Natural killer cell (primary cell): ENCODE measurements around the gene DNAJA1. TPM values are rescaled to one million over a fixed set of nuclear protein-coding genes. Genes with fewer than 3 reads are reported as not detected.

Experiments used
- ATAC-seq, 3 donors: fragments of 150-1000 bp in 2 of 3; fragments of 200-7000 bp in 1 of 3; cut with Tn5 transposase; 1 replicate in 1 of 3; 2 replicates in 2 of 3; pipeline ENCODE4 v1.10.0; 2021; ENCODE audit warnings: mild to moderate bottlenecking in 2 of 3, moderate library complexity in 2 of 3
- DNase-seq, 2 donors: peaks; one replicate each; pipeline versions ENCODE4 v3.0.0 to v3.0.0-alpha.2; 2013 to 2021; ENCODE audit warnings: mixed read lengths in 1 of 2
- H3K27ac ChIP-seq: one replicate; pipeline ENCODE4 v1.5.1; 2013; ENCODE audit warnings: mild to moderate bottlenecking, low read length
- H3K27me3 ChIP-seq: one replicate; pipeline ENCODE4 v1.6.1; 2013; ENCODE audit warnings: low read length; ENCODE audit not compliant: control insufficient read depth, insufficient read depth
- H3K36me3 ChIP-seq: one replicate; pipeline ENCODE4 v1.6.1; 2013; ENCODE audit warnings: low read length; ENCODE audit not compliant: control insufficient read depth, insufficient read depth
- H3K4me1 ChIP-seq: one replicate; pipeline ENCODE4 v1.6.1; 2013; ENCODE audit warnings: low read length; ENCODE audit not compliant: control insufficient read depth, insufficient read depth
- H3K4me3 ChIP-seq: one replicate; pipeline ENCODE4 v1.5.1; 2013; ENCODE audit warnings: low read length
- H3K9me3 ChIP-seq: one replicate; pipeline ENCODE4 v1.6.1; 2013; ENCODE audit warnings: low read length; ENCODE audit not compliant: control insufficient read depth, insufficient read depth
- H3K27ac Mint-ChIP-seq, 2 donors: one replicate each; pipeline ENCODE4 v1.8.0; 2022; ENCODE audit warnings: mild to moderate bottlenecking in 2 of 2, mixed read lengths in 2 of 2, moderate library complexity in 1 of 2
- H3K27me3 Mint-ChIP-seq, 2 donors: one replicate each; pipeline ENCODE4 v1.8.0; 2022; ENCODE audit warnings: low read depth in 2 of 2, mixed read lengths in 2 of 2
- H3K36me3 Mint-ChIP-seq: one replicate; pipeline ENCODE4 v1.8.0; 2022; ENCODE audit warnings: mixed read lengths
- H3K4me1 Mint-ChIP-seq, 2 donors: one replicate each; pipeline ENCODE4 v1.8.0; 2022; ENCODE audit warnings: mixed read lengths in 2 of 2
- H3K4me3 Mint-ChIP-seq: one replicate; pipeline ENCODE4 v1.8.0; 2022; ENCODE audit warnings: mild to moderate bottlenecking, moderate library complexity, mixed read lengths
- H3K9me3 Mint-ChIP-seq, 2 donors: one replicate each; pipeline ENCODE4 v1.8.0; 2022; ENCODE audit warnings: mixed read lengths in 2 of 2
- CTCF ChIP-seq: fragments of 200-600 bp; IDR thresholded peaks from one replicate; pipeline ENCODE4 v1.8.0; 2022; ENCODE audit warnings: antibody characterized with exemption
- WGBS: methylation state at CpG from one replicate; pipeline ENCODE4 v1.1.7; 2013; ENCODE audit warnings: missing lambda C conversion rate; ENCODE audit not compliant: insufficient coverage; 5-methylcytosine and 5-hydroxymethylcytosine counted together
- intact Hi-C: fragments of 100-400 bp; cut with micrococcal nuclease; formaldehyde crosslinking; loops from one replicate; pipeline ENCODE4 v1.14.2; 2022
- total RNA-seq, 4 donors: library from RNA; stranded (reverse); fragments of 120-200 nt in 1 of 4; gene quantifications; one replicate each; pipeline versions ENCODE4 v1.2.3 to v1.2.4, GENCODE V29; 2013 to 2022

The DNAJA1 gene
- total RNA-seq, result 100 to 1,000 TPM; 150 to 244 (median 192) TPM
- total RNA-seq (2013), result 117 TPM

- H3K27ac ChIP-seq, result peak within 1 kb of the TSS; percentile 97
- no peak for TF ChIP-seq CTCF
- under 1% methylated on average over 61 of the region's 61 CpGs for WGBS
- peak within 1 kb of the TSS; percentile 96 for H3K4me3 ChIP-seq
- no peaks in the 10 kb centered on the region for H3K27me3 ChIP-seq
- H3K4me1 ChIP-seq, result peaks cover 26% of the 10 kb centered on the region
- no peaks in the 10 kb centered on the region for H3K27me3 Mint-ChIP-seq
- H3K9me3 Mint-ChIP-seq, result no peaks in the 10 kb centered on the region
- peak; percentile 97 for DNase-seq
- H3K4me3 Mint-ChIP-seq, result peak within 1 kb of the TSS; percentile 92
- H3K9me3 ChIP-seq, result no peaks in the 10 kb centered on the region
- peaks cover 7% of the 10 kb centered on the region for H3K36me3 Mint-ChIP-seq
- peak; percentile 79 to 92 (median 82) for ATAC-seq
- peaks cover 54 to 57% of the 10 kb centered on the region in 2 donors for H3K4me1 Mint-ChIP-seq
- H3K36me3 ChIP-seq, result peaks cover 34% of the 10 kb centered on the region
- intact Hi-C loops, result loop anchor here (1.0 to 5.0 kb wide), 4 partner anchors 24 to 240 kb away; partner anchors contain the start of genes APTX, B4GALT1, BAG1 and CHMP5
- H3K27ac Mint-ChIP-seq, result peak within 1 kb of the TSS; percentile 98 to 99
Observed at GRCh38 chr9:33024966-33025571, at the start of gene DNAJA1. DNAJA1 (plus strand) TSS chr9:33025273; CDS start chr9:33026485, 1,212 bp downstream.

- Histone ChIP-seq H3K36me3 (peaks cover 27% of the 10 kb centered on the region), H3K4me3 (no peak overlapping the region), H3K27ac (no peak overlapping the region), H3K27me3 (no peaks in the 10 kb centered on the region), H3K4me1 (no peaks in the 10 kb centered on the region), H3K9me3 (no peaks in the 10 kb centered on the region)
- ATAC-seq (no peak), DNase-seq (no peak)
- peaks cover 24% of the 10 kb centered on the region for H3K36me3 Mint-ChIP-seq
- intact Hi-C loops, result no loop called here
- TF ChIP-seq CTCF, result no peak
- H3K27ac Mint-ChIP-seq, result no peak overlapping the region
- WGBS, result 100% methylated on average over 2 of the region's 2 CpGs
- no peak overlapping the region for H3K4me3 Mint-ChIP-seq
- H3K27me3 Mint-ChIP-seq, result no peaks in the 10 kb centered on the region
- no peaks in the 10 kb centered on the region for H3K9me3 Mint-ChIP-seq
- H3K4me1 Mint-ChIP-seq, result no peaks in the 10 kb centered on the region
Observed at GRCh38 chr9:32978051-32978450, 47.0 kb upstream of the DNAJA1 start.

GRCh38 chr9:32986971-32987370, 38.1 kb upstream of the DNAJA1 start:
- TF ChIP-seq CTCF, result no peak
- H3K27me3 ChIP-seq, result no peaks in the 10 kb centered on the region

GRCh38 chr9:32989660-32990059, 35.4 kb upstream of the DNAJA1 start:
- intact Hi-C loops, result no loop called here
- peaks cover 14 to 15% of the 10 kb centered on the region in 2 donors for H3K4me1 Mint-ChIP-seq
- no peak overlapping the region for H3K4me3 Mint-ChIP-seq
- DNase-seq (no peak), ATAC-seq (no peak)
- Histone ChIP-seq H3K9me3 (no peaks in the 10 kb centered on the region), H3K27ac (no peak overlapping the region), H3K27me3 (no peaks in the 10 kb centered on the region), H3K36me3 (peaks cover 45% of the 10 kb centered on the region), H3K4me3 (no peak overlapping the region), H3K4me1 (no peaks in the 10 kb centered on the region)
- H3K9me3 Mint-ChIP-seq, result no peaks in the 10 kb centered on the region
- no peak overlapping the region for H3K27ac Mint-ChIP-seq
- whole genome bisulfite sequencing, result 90% methylated on average over 8 of the region's 8 CpGs
- no peak for TF ChIP-seq CTCF
- H3K36me3 Mint-ChIP-seq, result peaks cover 17% of the 10 kb centered on the region
- H3K27me3 Mint-ChIP-seq, result no peaks in the 10 kb centered on the region

More at GRCh38 chr9:32986971-32987370, 38.1 kb upstream of the DNAJA1 start:
- Histone ChIP-seq H3K4me1 (no peaks in the 10 kb centered on the region), H3K27ac (no peak overlapping the region), H3K36me3 (peaks cover 58% of the 10 kb centered on the region), H3K9me3 (no peaks in the 10 kb centered on the region), H3K4me3 (no peak overlapping the region)
- ATAC-seq, result no peak
- Mint-ChIP-seq H3K9me3 (no peaks in the 10 kb centered on the region), H3K27ac (peak overlapping the region in 1 of 2 donors; percentile 0), H3K36me3 (peaks cover 30% of the 10 kb centered on the region), H3K4me1 (peaks cover under 1 to 4% of the 10 kb centered on the region in 2 donors), H3K27me3 (no peaks in the 10 kb centered on the region), H3K4me3 (no peak overlapping the region)
- no peak for DNase-seq
- intact Hi-C loops, result no loop called here
- WGBS, result 86% methylated on average over 4 of the region's 4 CpGs
